Ectodermal cell (in vitro differentiated cells): ENCODE measurements around the gene LRRC4. TPM values are rescaled to one million over a fixed set of nuclear protein-coding genes. Genes with fewer than 3 reads are reported as not detected.

Experiments used
- H3K27ac ChIP-seq: 2 replicates; pipeline ENCODE4 v1.7.0; 2013; ENCODE audit warnings: mild to moderate bottlenecking, low read depth, low read length; ENCODE audit not compliant: insufficient read depth, poor library complexity, severe bottlenecking
- H3K27me3 ChIP-seq: 2 replicates; pipeline ENCODE4 v1.7.0; 2013; ENCODE audit warnings: mild to moderate bottlenecking, low read length; ENCODE audit not compliant: insufficient read depth, control insufficient read depth, poor library complexity, severe bottlenecking
- H3K36me3 ChIP-seq: one replicate; pipeline ENCODE4 v1.7.0; 2013; ENCODE audit warnings: low read length; ENCODE audit not compliant: control insufficient read depth, insufficient read depth
- H3K4me1 ChIP-seq: one replicate; pipeline ENCODE4 v1.7.0; 2013; ENCODE audit warnings: low read length; ENCODE audit not compliant: control insufficient read depth, insufficient read depth
- H3K4me3 ChIP-seq: 2 replicates; pipeline ENCODE4 v1.7.0; 2013; ENCODE audit warnings: low read depth, low read length, control low read depth; ENCODE audit not compliant: insufficient read depth
- H3K9me3 ChIP-seq: 2 replicates; pipeline ENCODE4 v1.7.0; 2013; ENCODE audit warnings: mild to moderate bottlenecking, low read length, moderate library complexity; ENCODE audit not compliant: control insufficient read depth
- WGBS, 2 experiments: methylation state at CpG; one replicate each; pipeline ENCODE4 v1.1.7; 2013; ENCODE audit warnings: missing lambda C conversion rate in 2 of 2; 5-methylcytosine and 5-hydroxymethylcytosine counted together
- polyA plus RNA-seq, 4 experiments: library from polyadenylated mRNA; stranded (reverse); fragments of 50-300 nt; gene quantifications; one replicate each; pipeline ENCODE4 v1.2.3, GENCODE V29; 2013

The LRRC4 gene
- polyA plus RNA-seq (2013, experiment 1 of 4) = 41.4 TPM
- 52.2 TPM for polyA plus RNA-seq (2013, experiment 2 of 4)
- polyA plus RNA-seq (2013, experiment 3 of 4) = 33.8 TPM
- 39.4 TPM for polyA plus RNA-seq (2013, experiment 4 of 4)

- Histone ChIP-seq H3K4me3 (peak within 1 kb of the TSS; percentile 82), H3K36me3 (peaks cover 5% of the 10 kb centered on the region), H3K27ac (no peak within 1 kb of the TSS), H3K4me1 (peaks cover 28% of the 10 kb centered on the region), H3K9me3 (no peaks in the 10 kb centered on the region), H3K27me3 (peaks cover 19% of the 10 kb centered on the region)
- 0% methylated on average over 83 to 85 of the region's 87 CpGs for WGBS, 2 experiments
Observed at GRCh38 chr7:128030654-128031611, at the start of gene LRRC4. Gene LRRC4, minus strand, starts transcription at chr7:128031437. Its CDS starts 797 bp downstream, at chr7:128030640.

- Histone ChIP-seq H3K9me3 (no peaks in the 10 kb centered on the region), H3K4me3 (no peak overlapping the region), H3K27ac (no peak overlapping the region), H3K36me3 (no peaks in the 10 kb centered on the region), H3K27me3 (no peaks in the 10 kb centered on the region), H3K4me1 (peaks cover 44% of the 10 kb centered on the region)
- WGBS, 2 experiments = 86 to 87% methylated on average over 7 of the region's 7 CpGs
Observed at GRCh38 chr7:128080169-128080568, 48.9 kb upstream of the LRRC4 start.

- Histone ChIP-seq H3K27me3 (no peaks in the 10 kb centered on the region), H3K9me3 (no peaks in the 10 kb centered on the region), H3K4me3 (no peak overlapping the region), H3K36me3 (no peaks in the 10 kb centered on the region), H3K27ac (no peak overlapping the region), H3K4me1 (peaks cover 44% of the 10 kb centered on the region)
- 90 to 95% methylated on average over 3 of the region's 3 CpGs for WGBS, 2 experiments
Observed at GRCh38 chr7:128078309-128078708, 47.1 kb upstream of the LRRC4 start.

- H3K36me3 ChIP-seq = no peaks in the 10 kb centered on the region
- peaks cover 29% of the 10 kb centered on the region for H3K4me1 ChIP-seq
- H3K4me3 ChIP-seq = no peak overlapping the region
- WGBS, 2 experiments = 77 to 78% methylated on average over 7 of the region's 7 CpGs
- no peaks in the 10 kb centered on the region for H3K9me3 ChIP-seq
- H3K27ac ChIP-seq = no peak overlapping the region
- H3K27me3 ChIP-seq = no peaks in the 10 kb centered on the region
Observed at GRCh38 chr7:128076796-128077271, 45.6 kb upstream of the LRRC4 start.

GRCh38 chr7:128076196-128076795 lies 45.1 kb upstream of the LRRC4 start:
- peaks cover 24% of the 10 kb centered on the region for H3K4me1 ChIP-seq
- WGBS, 2 experiments = 91% methylated on average over 8 of the region's 8 CpGs
- no peak overlapping the region for H3K27ac ChIP-seq
- H3K4me3 ChIP-seq = no peak overlapping the region
- H3K9me3 ChIP-seq = no peaks in the 10 kb centered on the region
- no peaks in the 10 kb centered on the region for H3K36me3 ChIP-seq
- no peaks in the 10 kb centered on the region for H3K27me3 ChIP-seq

- Histone ChIP-seq H3K4me1 (peaks cover 22% of the 10 kb centered on the region), H3K27ac (no peak overlapping the region), H3K9me3 (no peaks in the 10 kb centered on the region), H3K27me3 (no peaks in the 10 kb centered on the region), H3K4me3 (no peak overlapping the region), H3K36me3 (no peaks in the 10 kb centered on the region)
- WGBS, 2 experiments = 77 to 78% methylated on average over 12 of the region's 12 CpGs
Observed at GRCh38 chr7:128075242-128076095, 44.2 kb upstream of the LRRC4 start.

- no peaks in the 10 kb centered on the region for H3K36me3 ChIP-seq
- 92 to 94% methylated on average over 6 of the region's 6 CpGs for WGBS, 2 experiments
Observed at GRCh38 chr7:128074736-128075135, 43.5 kb upstream of the LRRC4 start.

GRCh38 chr7:128074336-128074735 lies 43.1 kb upstream of the LRRC4 start:
- H3K27ac ChIP-seq = no peak overlapping the region
- no peak overlapping the region for H3K4me3 ChIP-seq
- H3K9me3 ChIP-seq = no peaks in the 10 kb centered on the region
- no peaks in the 10 kb centered on the region for H3K36me3 ChIP-seq
- WGBS, 2 experiments = 92 to 93% methylated on average over 19 of the region's 19 CpGs
- H3K4me1 ChIP-seq = peaks cover 22% of the 10 kb centered on the region
- H3K27me3 ChIP-seq = no peaks in the 10 kb centered on the region

More at GRCh38 chr7:128074736-128075135, 43.5 kb upstream of the LRRC4 start:
- Histone ChIP-seq H3K27ac (no peak overlapping the region), H3K9me3 (no peaks in the 10 kb centered on the region), H3K27me3 (no peaks in the 10 kb centered on the region), H3K4me3 (no peak overlapping the region), H3K4me1 (peaks cover 22% of the 10 kb centered on the region)

GRCh38 chr7:128073671-128074310 lies 42.6 kb upstream of the LRRC4 start:
- H3K4me1 ChIP-seq = peaks cover 22% of the 10 kb centered on the region
- H3K27ac ChIP-seq = no peak overlapping the region
- H3K4me3 ChIP-seq = no peak overlapping the region
- H3K36me3 ChIP-seq = no peaks in the 10 kb centered on the region
- H3K9me3 ChIP-seq = no peaks in the 10 kb centered on the region
- 91 to 93% methylated on average over 15 of the region's 15 CpGs for WGBS, 2 experiments
- no peaks in the 10 kb centered on the region for H3K27me3 ChIP-seq
